SIG-M5 (cell line): ENCODE data around the gene GNG7.
"Not testable (repeated sequence)": the region's sequence is repeated elsewhere in the genome, so short reads cannot be mapped to it uniquely, and the experiment has no call there.

Experiments used
- DNase-seq: peaks from one replicate; lab custom pipeline; 2025; lab: John Stamatoyannopoulos, UW

GNG7 gene

GRCh38 chr19:2619076-2619475 is 83.4 kb downstream of the GNG7 start:
- no peak for DNase-seq

GRCh38 chr19:2618611-2619010 is 83.9 kb downstream of the GNG7 start:
- no peak for DNase-seq

GRCh38 chr19:2617393-2618165 is 84.9 kb downstream of the GNG7 start:
- no peak for DNase-seq

GRCh38 chr19:2616741-2617392 is 85.6 kb downstream of the GNG7 start:
- DNase-seq = no peak

- DNase-seq = no peak
Observed at GRCh38 chr19:2615782-2616181, 86.7 kb downstream of the GNG7 start.

- DNase-seq = no peak
Observed at GRCh38 chr19:2613507-2614295, 88.8 kb downstream of the GNG7 start.

GRCh38 chr19:2612619-2613249 is 89.8 kb downstream of the GNG7 start:
- DNase-seq = no peak

GRCh38 chr19:2611483-2612464 is 90.7 kb downstream of the GNG7 start:
- DNase-seq = no peak

- DNase-seq = no peak
Observed at GRCh38 chr19:2610637-2611482, 91.6 kb downstream of the GNG7 start.

- no peak for DNase-seq
Observed at GRCh38 chr19:2609389-2610116, 92.9 kb downstream of the GNG7 start.

- DNase-seq = not testable (repeated sequence)
Observed at GRCh38 chr19:2609034-2609388, 93.5 kb downstream of the GNG7 start.

- DNase-seq = no peak
Observed at GRCh38 chr19:2608602-2608922, 93.9 kb downstream of the GNG7 start.

GRCh38 chr19:2607712-2608601 is 94.5 kb downstream of the GNG7 start:
- no peak for DNase-seq

GRCh38 chr19:2606774-2607173 is 95.7 kb downstream of the GNG7 start:
- not testable (repeated sequence) for DNase-seq

GRCh38 chr19:2605889-2606288 is 96.6 kb downstream of the GNG7 start:
- DNase-seq = not testable (repeated sequence)

GRCh38 chr19:2604747-2605329 is 97.7 kb downstream of the GNG7 start:
- DNase-seq = no peak

- no peak for DNase-seq
Observed at GRCh38 chr19:2603334-2603733, 99.2 kb downstream of the GNG7 start.
